Activated naive CD8-positive, alpha-beta T cell treated with anti-CD3 and anti-CD28 coated beads for 36 hours (primary cell): Measurements from ENCODE around the gene TUBG1. TPM values are rescaled to one million over a fixed set of nuclear protein-coding genes. Genes with fewer than 3 reads are reported as not detected.

ENCODE experiments used
- DNase-seq: peaks from one replicate; pipeline ENCODE4 v3.0.0; 2021
- H3K27ac Mint-ChIP-seq: one replicate; pipeline ENCODE4 v1.8.0; 2022; ENCODE audit warnings: mild to moderate bottlenecking, moderate library complexity, mixed read lengths
- H3K27me3 Mint-ChIP-seq: one replicate; pipeline ENCODE4 v1.8.0; 2022; ENCODE audit warnings: mild to moderate bottlenecking, mixed read lengths
- H3K36me3 Mint-ChIP-seq: one replicate; pipeline ENCODE4 v1.8.0; 2021; ENCODE audit warnings: mild to moderate bottlenecking, mixed read lengths
- H3K4me1 Mint-ChIP-seq: one replicate; pipeline ENCODE4 v1.8.0; 2021; ENCODE audit warnings: mixed read lengths
- H3K4me3 Mint-ChIP-seq: one replicate; pipeline ENCODE4 v1.8.0; 2022; ENCODE audit warnings: mild to moderate bottlenecking, moderate library complexity, mixed read lengths
- H3K9me3 Mint-ChIP-seq: one replicate; pipeline ENCODE4 v1.8.0; 2022; ENCODE audit warnings: mixed read lengths
- total RNA-seq, 2 experiments: library from RNA; stranded (reverse); gene quantifications; one replicate each; pipeline ENCODE4 v1.2.3, GENCODE V29; 2021

TUBG1 gene
- 10 to 100 TPM; 93.1 to 95.4 TPM for total RNA-seq

DNA sequence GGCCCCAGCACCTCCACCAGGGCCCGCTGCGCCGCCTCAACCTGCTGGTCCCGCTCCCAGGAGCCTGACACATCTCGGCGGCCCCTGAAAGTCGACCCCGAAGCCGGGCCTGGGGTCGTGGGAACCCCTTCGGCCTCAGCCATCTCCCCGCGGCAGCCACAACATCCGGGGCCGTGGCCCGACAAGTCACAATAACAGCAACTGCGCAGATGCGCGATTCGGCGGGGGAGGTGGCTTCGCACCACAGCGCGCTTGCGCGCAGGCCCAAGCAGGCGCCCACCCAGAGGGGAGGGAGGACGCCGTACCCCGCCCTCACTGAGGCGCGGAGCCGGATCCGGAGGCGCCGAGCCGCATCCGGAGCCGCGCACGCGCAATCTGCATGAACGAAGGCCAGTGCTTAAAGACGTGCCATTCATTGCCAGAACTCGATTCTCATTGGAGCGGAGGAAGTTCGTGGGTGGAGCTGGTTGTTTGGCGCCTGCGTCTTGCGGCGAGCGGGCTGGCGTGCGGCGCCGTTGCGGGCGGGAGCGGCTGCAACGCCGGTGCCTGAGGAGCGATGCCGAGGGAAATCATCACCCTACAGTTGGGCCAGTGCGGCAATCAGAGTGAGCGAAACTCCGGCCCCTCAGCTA is at the start of gene TUBG1, which contains the start of gene RETREG3:
TSS of gene TUBG1 (plus strand) at position 502 of the 632 bp plus-strand sequence. CDS start at position 557, 55 bp downstream.
TSS of gene RETREG3 (minus strand) at position 193 of the 632 bp plus-strand sequence. CDS start at position 143, 50 bp downstream.
- Mint-ChIP-seq H3K4me1 (peaks cover 36% of the 10 kb centered on the region), H3K36me3 (peaks cover 29% of the 10 kb centered on the region), H3K27ac (peak within 1 kb of the TSS; percentile 94), H3K4me3 (peak within 1 kb of the TSS; percentile 95), H3K27me3 (no peaks in the 10 kb centered on the region), H3K9me3 (no peaks in the 10 kb centered on the region)
- DNase-seq, result peak; percentile 100

DNA sequence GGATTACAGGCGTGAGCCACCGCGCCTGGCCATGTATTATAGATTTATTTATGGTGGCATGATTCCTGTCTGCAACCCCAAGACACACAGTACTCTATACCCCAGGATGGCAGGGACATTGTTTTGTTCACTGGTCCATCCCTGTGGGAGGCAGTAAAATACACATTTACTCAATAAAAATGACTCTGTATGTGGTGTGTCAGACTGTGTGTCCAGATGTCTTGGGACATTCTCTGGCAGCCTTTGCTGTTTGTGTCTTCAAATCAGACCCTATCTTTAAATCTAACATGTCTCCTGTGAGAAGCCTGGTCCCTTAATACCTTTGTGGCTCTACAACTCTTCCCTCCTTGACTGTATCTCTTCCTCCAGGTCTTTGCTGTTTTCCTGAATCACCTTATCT is 49.2 kb upstream of the TUBG1 start:
- H3K27me3 Mint-ChIP-seq, result no peaks in the 10 kb centered on the region
- peaks cover 18% of the 10 kb centered on the region for H3K4me1 Mint-ChIP-seq
- H3K9me3 Mint-ChIP-seq, result no peaks in the 10 kb centered on the region
- no peak overlapping the region for H3K27ac Mint-ChIP-seq
- H3K36me3 Mint-ChIP-seq, result peaks cover 11% of the 10 kb centered on the region
- no peak for DNase-seq
- H3K4me3 Mint-ChIP-seq, result peak overlapping the region; percentile 57

DNA sequence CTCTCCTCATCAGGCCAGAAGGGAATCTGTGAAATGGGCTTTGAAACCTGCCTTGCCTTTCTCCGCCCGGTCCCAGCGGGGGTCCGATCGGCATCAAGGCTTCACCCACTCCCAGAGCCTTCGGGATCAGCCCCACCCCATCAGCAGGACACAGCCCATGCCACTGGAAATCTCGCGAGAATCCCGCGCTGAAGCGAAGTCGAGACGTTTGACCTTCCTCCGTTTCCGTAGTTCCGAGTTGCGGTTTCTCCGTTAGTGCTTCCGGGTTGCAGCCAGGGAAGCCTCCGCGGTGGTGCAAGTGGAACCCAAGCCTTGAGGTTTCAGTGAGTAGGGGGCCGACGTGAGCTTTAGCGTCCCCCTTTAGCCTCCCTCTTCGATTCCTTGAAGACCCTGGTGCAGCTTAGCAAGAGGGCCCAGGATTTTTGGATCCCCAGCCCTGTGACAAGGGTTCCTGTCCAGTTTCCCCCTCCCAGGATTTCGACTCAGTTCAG is 47.5 kb upstream of the TUBG1 start, which contains the start of gene COASY:
TSS of gene COASY (plus strand) at position 252 of the 491 bp plus-strand sequence. CDS start 475 bp downstream, outside the sequence.
- Mint-ChIP-seq H3K4me1 (peaks cover 22% of the 10 kb centered on the region), H3K4me3 (peak within 1 kb of the TSS; percentile 93)

DNA sequence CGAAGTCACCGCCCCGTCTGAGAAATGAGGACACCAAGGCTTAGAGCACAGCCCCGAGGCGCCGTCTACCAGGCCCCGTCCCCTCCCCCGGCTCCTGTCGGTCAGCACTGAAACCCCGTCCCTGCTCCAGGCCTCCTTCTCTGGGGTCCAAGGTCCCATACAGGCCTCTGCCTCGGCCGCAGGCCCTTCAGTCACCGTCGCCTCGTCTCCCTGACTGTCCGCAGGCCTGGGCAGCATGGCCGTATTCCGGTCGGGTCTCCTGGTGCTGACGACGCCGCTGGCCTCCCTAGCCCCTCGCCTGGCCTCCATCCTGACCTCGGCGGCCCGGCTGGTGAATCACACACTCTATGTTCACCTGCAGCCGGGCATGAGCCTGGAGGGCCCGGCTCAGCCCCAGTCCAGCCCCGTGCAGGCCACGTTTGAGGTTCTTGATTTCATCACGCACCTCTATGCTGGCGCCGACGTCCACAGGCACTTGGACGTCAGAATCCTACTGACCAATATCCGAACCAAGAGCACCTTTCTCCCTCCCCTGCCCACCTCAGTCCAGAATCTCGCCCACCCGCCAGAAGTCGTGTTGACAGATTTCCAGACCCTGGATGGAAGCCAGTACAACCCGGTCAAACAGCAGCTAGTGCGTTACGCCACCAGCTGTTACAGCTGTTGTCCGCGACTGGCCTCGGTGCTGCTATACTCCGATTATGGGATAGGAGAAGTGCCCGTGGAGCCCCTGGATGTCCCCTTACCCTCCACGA is 46.9 kb upstream of the TUBG1 start:
- Mint-ChIP-seq H3K4me1 (peaks cover 22% of the 10 kb centered on the region), H3K27me3 (no peaks in the 10 kb centered on the region), H3K9me3 (no peaks in the 10 kb centered on the region), H3K4me3 (peak overlapping the region; percentile 93), H3K36me3 (peaks cover 16% of the 10 kb centered on the region), H3K27ac (peak overlapping the region; percentile 95)
- DNase-seq, result peak; percentile 33

More for the DNA sequence above, 47.5 kb upstream of the TUBG1 start, which contains the start of gene COASY:
- DNase-seq, result peak; percentile 91
- Mint-ChIP-seq H3K27me3 (no peaks in the 10 kb centered on the region), H3K27ac (peak within 1 kb of the TSS; percentile 95), H3K9me3 (no peaks in the 10 kb centered on the region), H3K36me3 (peaks cover 11% of the 10 kb centered on the region)

- Mint-ChIP-seq H3K4me3 (peak overlapping the region; percentile 93), H3K4me1 (peaks cover 25% of the 10 kb centered on the region), H3K9me3 (no peaks in the 10 kb centered on the region), H3K27me3 (no peaks in the 10 kb centered on the region), H3K36me3 (peaks cover 21% of the 10 kb centered on the region), H3K27ac (peak overlapping the region; percentile 95)
- DNase-seq, result no peak
Measured at GRCh38 chr17:42563143-42563509, 46.4 kb upstream of the TUBG1 start.

DNA sequence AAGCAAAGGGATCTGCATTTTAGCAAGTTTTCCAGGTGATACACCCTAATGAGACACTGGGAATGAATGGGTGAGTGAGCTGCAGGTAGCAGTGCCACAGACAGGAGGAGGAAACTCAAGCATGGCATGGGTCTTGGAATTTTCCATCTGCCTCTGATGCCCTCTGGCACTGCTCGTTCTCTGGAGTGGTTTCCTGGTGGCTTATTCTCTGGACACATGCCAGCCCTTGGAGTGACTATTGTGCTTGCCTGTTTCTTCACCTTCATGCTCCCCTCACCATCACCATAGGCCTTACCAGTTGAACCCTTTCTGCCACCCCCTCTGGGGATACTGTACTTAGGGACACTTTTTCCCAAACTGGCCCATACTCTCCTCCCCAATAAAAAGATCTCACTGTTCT is 45.9 kb upstream of the TUBG1 start:
- H3K4me3 Mint-ChIP-seq, result peak overlapping the region; percentile 93

DNA sequence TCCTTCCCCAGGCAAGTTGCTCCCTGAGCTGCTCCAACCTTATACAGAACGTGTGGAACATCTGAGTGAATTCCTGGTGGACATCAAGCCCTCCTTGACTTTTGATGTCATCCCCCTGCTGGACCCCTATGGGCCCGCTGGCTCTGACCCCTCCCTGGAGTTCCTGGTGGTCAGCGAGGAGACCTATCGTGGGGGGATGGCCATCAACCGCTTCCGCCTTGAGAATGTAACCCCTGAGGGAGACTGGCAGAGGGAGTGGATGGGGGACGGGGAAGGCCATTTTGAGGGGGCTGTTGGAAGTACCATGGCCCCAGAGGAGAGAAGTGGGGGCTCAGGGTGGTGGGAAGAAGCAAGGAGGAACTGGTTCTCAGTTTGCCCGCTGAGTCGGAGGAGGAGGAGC is 45.5 kb upstream of the TUBG1 start:
- DNase-seq, result no peak
- Mint-ChIP-seq H3K27me3 (no peaks in the 10 kb centered on the region), H3K27ac (peak overlapping the region; percentile 74), H3K36me3 (peaks cover 27% of the 10 kb centered on the region), H3K4me1 (peaks cover 32% of the 10 kb centered on the region), H3K4me3 (peak overlapping the region; percentile 93), H3K9me3 (no peaks in the 10 kb centered on the region)

More for the DNA sequence above, 45.9 kb upstream of the TUBG1 start:
- H3K36me3 Mint-ChIP-seq, result peaks cover 23% of the 10 kb centered on the region
- no peaks in the 10 kb centered on the region for H3K9me3 Mint-ChIP-seq
- peak overlapping the region; percentile 74 for H3K27ac Mint-ChIP-seq
- peaks cover 28% of the 10 kb centered on the region for H3K4me1 Mint-ChIP-seq
- H3K27me3 Mint-ChIP-seq, result no peaks in the 10 kb centered on the region
- no peak for DNase-seq

DNA sequence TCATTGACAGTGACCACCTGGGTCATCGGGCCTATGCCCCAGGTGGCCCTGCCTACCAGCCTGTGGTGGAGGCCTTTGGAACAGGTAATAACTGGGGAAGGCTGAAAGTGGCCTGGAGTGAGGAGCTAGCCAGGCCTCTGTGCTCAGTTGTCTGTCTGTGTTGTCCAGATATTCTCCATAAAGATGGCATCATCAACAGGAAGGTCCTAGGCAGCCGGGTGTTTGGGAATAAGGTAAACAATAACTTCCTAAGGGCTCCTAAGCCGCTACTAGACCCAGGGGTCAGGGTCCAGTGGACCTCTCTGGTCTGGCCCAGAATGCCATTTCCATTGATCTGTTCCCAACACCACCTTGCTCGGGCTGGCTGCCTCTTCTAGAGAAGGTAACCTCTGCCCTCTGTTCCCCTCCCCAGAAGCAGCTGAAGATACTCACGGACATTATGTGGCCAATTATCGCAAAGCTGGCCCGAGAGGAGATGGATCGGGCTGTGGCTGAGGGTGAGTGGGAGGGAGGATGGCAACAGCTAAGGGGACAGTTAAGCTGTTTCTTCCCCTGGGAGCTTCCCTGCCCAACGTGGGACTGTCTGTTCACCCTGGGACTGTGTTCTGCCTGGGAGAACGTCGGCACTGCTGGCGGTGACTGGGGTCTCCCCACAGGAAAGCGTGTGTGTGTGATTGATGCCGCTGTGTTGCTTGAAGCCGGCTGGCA is 44.5 kb upstream of the TUBG1 start:
- H3K9me3 Mint-ChIP-seq, result no peaks in the 10 kb centered on the region
- peaks cover 34% of the 10 kb centered on the region for H3K36me3 Mint-ChIP-seq
- H3K4me3 Mint-ChIP-seq, result no peak overlapping the region
- H3K27me3 Mint-ChIP-seq, result no peaks in the 10 kb centered on the region
- no peak overlapping the region for H3K27ac Mint-ChIP-seq
- no peak for DNase-seq
- H3K4me1 Mint-ChIP-seq, result peaks cover 42% of the 10 kb centered on the region

GRCh38 chr17:42565523-42566214 is 43.8 kb upstream of the TUBG1 start:
- Mint-ChIP-seq H3K36me3 (peaks cover 36% of the 10 kb centered on the region), H3K4me3 (no peak overlapping the region), H3K9me3 (no peaks in the 10 kb centered on the region), H3K27ac (peak overlapping the region; percentile 96), H3K27me3 (no peaks in the 10 kb centered on the region), H3K4me1 (peaks cover 42% of the 10 kb centered on the region)
- DNase-seq, result no peak

DNA sequence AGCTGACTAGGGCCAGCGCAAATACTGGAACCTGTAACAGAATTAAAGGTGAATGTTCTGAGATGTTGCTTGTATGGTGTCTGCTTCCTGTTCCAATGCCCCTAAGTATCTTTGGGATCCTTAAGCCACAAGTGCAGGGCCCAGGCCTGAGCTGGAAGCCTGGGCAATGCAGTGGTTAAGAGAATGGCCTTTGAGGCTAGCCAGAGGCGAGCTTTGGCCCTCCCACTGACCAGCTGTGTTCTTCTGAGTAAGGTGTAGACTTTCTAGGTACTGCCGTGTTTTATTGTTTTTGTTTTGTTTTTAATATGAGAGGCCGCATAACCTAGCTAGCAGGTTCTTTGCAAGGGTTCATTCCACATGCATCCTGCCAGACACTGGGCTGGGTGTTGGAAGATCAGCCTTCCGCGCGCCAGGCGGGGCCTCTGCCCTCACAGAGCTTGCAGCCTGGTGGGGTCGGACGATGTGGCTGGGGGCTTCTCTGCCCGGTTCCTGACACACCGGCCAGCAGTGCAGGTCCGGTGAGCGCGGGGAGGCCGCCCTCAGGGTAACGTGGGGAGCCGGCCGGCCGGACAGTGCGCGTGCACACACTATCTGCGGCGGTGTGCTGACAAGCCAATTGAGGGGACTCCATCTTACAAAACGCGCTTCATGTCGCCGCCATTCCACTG is 43.1 kb upstream of the TUBG1 start:
- H3K27ac Mint-ChIP-seq, result peak overlapping the region; percentile 96
- no peaks in the 10 kb centered on the region for H3K27me3 Mint-ChIP-seq
- peak; percentile 14 for DNase-seq
- peak overlapping the region; percentile 97 for H3K4me3 Mint-ChIP-seq
- peaks cover 41% of the 10 kb centered on the region for H3K4me1 Mint-ChIP-seq
- H3K36me3 Mint-ChIP-seq, result peaks cover 41% of the 10 kb centered on the region
- no peaks in the 10 kb centered on the region for H3K9me3 Mint-ChIP-seq

- Mint-ChIP-seq H3K4me3 (peak within 1 kb of the TSS; percentile 97), H3K4me1 (peaks cover 43% of the 10 kb centered on the region), H3K27me3 (no peaks in the 10 kb centered on the region), H3K36me3 (peaks cover 44% of the 10 kb centered on the region), H3K27ac (peak within 1 kb of the TSS; percentile 96), H3K9me3 (no peaks in the 10 kb centered on the region)
- peak; percentile 95 for DNase-seq
Measured at GRCh38 chr17:42566883-42567573, 42.5 kb upstream of the TUBG1 start, which contains the start of gene MLX. Gene MLX (plus strand): TSS chr17:42567100. CDS start chr17:42567125, 25 bp downstream.

DNA sequence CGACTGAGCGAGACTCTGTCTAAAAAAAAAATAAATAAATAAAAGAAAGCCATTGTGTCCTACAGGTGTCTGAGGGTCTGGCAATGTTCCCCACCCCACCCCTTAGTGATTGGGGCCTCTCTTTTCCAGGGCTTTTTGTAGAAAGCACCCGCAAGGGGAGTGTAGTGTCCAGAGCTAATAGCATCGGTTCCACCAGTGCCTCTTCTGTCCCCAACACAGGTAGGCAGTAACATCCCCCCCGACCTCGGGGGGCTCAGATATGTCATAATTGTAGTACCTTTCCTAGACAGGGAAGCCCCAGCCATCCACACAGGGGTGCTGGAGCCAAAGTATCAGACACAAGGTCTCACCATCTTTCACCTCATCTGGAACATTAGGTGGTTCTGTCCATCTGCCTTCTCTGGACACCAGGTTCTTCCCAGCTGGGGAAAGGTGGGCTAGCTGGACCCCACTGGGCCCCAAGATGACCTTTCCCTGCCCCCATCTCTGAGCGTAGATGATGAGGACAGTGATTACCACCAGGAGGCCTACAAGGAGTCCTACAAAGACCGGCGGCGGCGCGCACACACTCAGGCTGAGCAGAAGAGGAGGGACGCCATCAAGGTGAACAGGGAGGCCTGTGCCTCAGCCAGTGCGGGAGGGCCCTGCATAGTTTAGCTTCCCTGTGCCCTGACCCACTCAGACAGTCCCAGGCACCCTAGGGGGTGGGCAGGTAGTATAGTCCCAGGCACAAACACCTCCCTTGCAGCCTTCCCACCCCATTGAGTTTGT is 41.0 kb upstream of the TUBG1 start:
- Mint-ChIP-seq H3K36me3 (peaks cover 48% of the 10 kb centered on the region), H3K4me3 (peak overlapping the region; percentile 97), H3K27me3 (no peaks in the 10 kb centered on the region), H3K27ac (peak overlapping the region; percentile 96), H3K4me1 (peaks cover 45% of the 10 kb centered on the region), H3K9me3 (no peaks in the 10 kb centered on the region)
- no peak for DNase-seq
